A549 (cell line): ENCODE data around the gene DLG2. TPM values are rescaled to one million over a fixed set of nuclear protein-coding genes. Genes with fewer than 3 reads are reported as not detected.

Source experiments
- ATAC-seq, 2 experiments: fragments of 200-7000 bp in 1 of 2; fragments of >200 bp in 1 of 2; cut with Nextera tagmentation in 1 of 2; cut with Tn5 transposase in 1 of 2; 3 replicates each; pipeline versions ENCODE4 v1.8.0 to v1.9.1; 2018 to 2020; ENCODE audit warnings: mild to moderate bottlenecking in 1 of 2, moderate library complexity in 1 of 2
- CTCF ChIA-PET: fragments of 300-600 bp; sonication (Branson Sonifier 250); formaldehyde crosslinking; extraction: SDS; loops from one replicate; lab custom pipeline; 2021; ENCODE audit warnings: antibody characterized with exemption, inconsistent platforms; lab: Yijun Ruan, JAX
- POLR2A ChIA-PET: fragments of 350-600 bp; formaldehyde crosslinking; extraction: SDS; loops from one replicate; lab custom pipeline; 2021; ENCODE audit warnings: antibody characterized with exemption, inconsistent platforms; lab: Yijun Ruan, JAX
- DNase-seq, 2 experiments: peaks; one replicate each; pipeline versions ENCODE4 v3.0.0 to v3.0.0-alpha.2; 2011 to 2016; ENCODE audit warnings: low read depth in 1 of 2, low spot score in 1 of 2
- FAIRE-seq: peaks from 2 replicates; lab custom pipeline; 2011; peaks lifted over from hg19 to GRCh38; lab: Jason Lieb, UNC
- H3K27ac ChIP-seq, 2 experiments: fragments of >200 bp; sonication (Bioruptor Twin); formaldehyde crosslinking; 3 replicates each; pipeline ENCODE4 v1.5.1; 2016 to 2017
- H3K4me1 ChIP-seq: fragments of >200 bp; sonication (Bioruptor Twin); formaldehyde crosslinking; 3 replicates; pipeline ENCODE4 v1.6.1; 2016
- H3K4me2 ChIP-seq: fragments of >200 bp; sonication (Bioruptor Twin); formaldehyde crosslinking; 3 replicates; pipeline ENCODE4 v1.6.1; 2016
- H3K4me3 ChIP-seq: fragments of >200 bp; sonication (Bioruptor Twin); formaldehyde crosslinking; 3 replicates; pipeline ENCODE4 v1.5.1; 2016
- H3K9me3 ChIP-seq: fragments of >200 bp; sonication (Bioruptor Twin); formaldehyde crosslinking; 3 replicates; pipeline ENCODE4 v1.6.1; 2016
- CBX2 ChIP-seq: fragments of 200-600 bp; sonication (generic); IDR thresholded peaks from 2 replicates; pipeline ENCODE4 v1.6.1; 2016; ENCODE audit warnings: low read depth, mild to moderate bottlenecking, borderline replicate concordance
- CHD4 ChIP-seq: fragments of 200-600 bp; sonication (generic); IDR thresholded peaks from 2 replicates; pipeline ENCODE4 v1.6.1; 2016; ENCODE audit warnings: antibody characterized with exemption, mild to moderate bottlenecking, borderline replicate concordance
- EHMT2 ChIP-seq: fragments of 200-600 bp; sonication (generic); IDR thresholded peaks from 2 replicates; pipeline ENCODE4 v1.6.1; 2016; ENCODE audit warnings: antibody characterized with exemption, low read depth, mild to moderate bottlenecking, moderate library complexity
- EP300 ChIP-seq, 2 experiments: fragments of >200 bp; sonication (Bioruptor Twin); formaldehyde crosslinking; IDR thresholded peaks; 2 replicates in 1 of 2; 3 replicates in 1 of 2; pipeline ENCODE4 v1.6.1; 2016 to 2017
- ESRRA ChIP-seq: fragments of 150-350 bp; IDR thresholded peaks from 2 replicates; pipeline ENCODE4 v1.6.1; 2014; ENCODE audit warnings: mild to moderate bottlenecking, low read length, borderline replicate concordance
- FOSL2 ChIP-seq, 2 experiments: fragments of 450-650 bp in 1 of 2; fragments of >200 bp in 1 of 2; sonication (Bioruptor Twin) in 1 of 2; formaldehyde crosslinking; IDR thresholded peaks; 2 replicates each; pipeline versions ENCODE4 v1.5.0 to v1.6.1; 2016 to 2020; ENCODE audit warnings: mild to moderate bottlenecking in 1 of 2, moderate library complexity in 1 of 2
- FOXS1 ChIP-seq: fragments of 250-450 bp; sonication (Bioruptor Pico); IDR thresholded peaks from 2 replicates; pipeline ENCODE4 v1.5.0; 2020; ENCODE audit warnings: mild to moderate bottlenecking, moderate library complexity
- HDAC2 ChIP-seq: fragments of 200-600 bp; sonication (generic); IDR thresholded peaks from 2 replicates; pipeline ENCODE4 v1.6.1; 2016
- HEYL ChIP-seq: fragments of 250-450 bp; sonication (Bioruptor Pico); IDR thresholded peaks from 2 replicates; pipeline ENCODE4 v1.8.0; 2021; ENCODE audit warnings: mild to moderate bottlenecking, moderate library complexity
- HOXA7 ChIP-seq: fragments of 250-450 bp; sonication (Bioruptor Pico); IDR thresholded peaks from 2 replicates; pipeline ENCODE4 v1.5.0; 2020; ENCODE audit warnings: mild to moderate bottlenecking, moderate library complexity
- KDM1A ChIP-seq: fragments of 200-600 bp; sonication (generic); IDR thresholded peaks from 2 replicates; pipeline ENCODE4 v1.6.1; 2016; ENCODE audit warnings: low read depth, mild to moderate bottlenecking
- MAFK ChIP-seq: fragments of 450-650 bp; IDR thresholded peaks from 2 replicates; pipeline ENCODE4 v1.6.1; 2014; ENCODE audit not compliant: partially characterized antibody
- NFE2L2 ChIP-seq: fragments of 150-350 bp; conservative IDR thresholded peaks from 2 replicates; pipeline ENCODE4 v1.6.1; 2014; ENCODE audit warnings: low read length
- NPAS2 ChIP-seq: fragments of 250-450 bp; sonication (Bioruptor Pico); IDR thresholded peaks from 2 replicates; pipeline ENCODE4 v1.8.0; 2022; ENCODE audit warnings: mild to moderate bottlenecking, moderate library complexity, borderline replicate concordance
- POLR2A ChIP-seq: IDR thresholded peaks from 2 replicates; pipeline ENCODE4 v1.6.1; 2012; ENCODE audit warnings: mild to moderate bottlenecking, low read length
- POLR2AphosphoS2 ChIP-seq: conservative IDR thresholded peaks from 2 replicates; pipeline ENCODE4 v1.6.1; 2012; ENCODE audit warnings: low read length, improper control_type of control experiment, inconsistent platforms
- RAD21 ChIP-seq, 2 experiments: fragments of >200 bp in 1 of 2; sonication (Bioruptor Twin) in 1 of 2; formaldehyde crosslinking in 1 of 2; IDR thresholded peaks in 1 of 2; conservative IDR thresholded peaks in 1 of 2; 2 replicates in 1 of 2; 3 replicates in 1 of 2; pipeline ENCODE4 v1.6.1; 2012 to 2018; ENCODE audit warnings: inconsistent platforms in 1 of 2
- RARB ChIP-seq: fragments of 250-450 bp; sonication (Bioruptor Pico); IDR thresholded peaks from 2 replicates; pipeline ENCODE4 v1.8.0; 2021; ENCODE audit warnings: mild to moderate bottlenecking, moderate library complexity
- RCOR1 ChIP-seq: fragments of 150-350 bp; IDR thresholded peaks from 2 replicates; pipeline ENCODE4 v1.6.1; 2014; ENCODE audit warnings: antibody characterized with exemption, low read length, low read depth
- RFX5 ChIP-seq: fragments of 450-650 bp; IDR thresholded peaks from 2 replicates; pipeline ENCODE4 v1.7.1; 2014; ENCODE audit warnings: antibody characterized with exemption, mild to moderate bottlenecking, moderate library complexity
- RNF2 ChIP-seq: fragments of 200-600 bp; sonication (generic); IDR thresholded peaks from 2 replicates; pipeline ENCODE4 v1.6.1; 2016; ENCODE audit warnings: low read depth, mild to moderate bottlenecking, antibody characterized with exemption, moderate library complexity, borderline replicate concordance
- TP53 ChIP-seq: fragments of 250-450 bp; sonication (Bioruptor Pico); IDR thresholded peaks from 2 replicates; pipeline ENCODE4 v1.5.0; 2021; ENCODE audit warnings: mild to moderate bottlenecking, moderate library complexity
- ZFP36 ChIP-seq: fragments of 450-650 bp; IDR thresholded peaks from 2 replicates; pipeline ENCODE4 v1.6.1; 2014; ENCODE audit warnings: borderline replicate concordance; ENCODE audit not compliant: partially characterized antibody
- WGBS: methylation state at CpG from one replicate; pipeline ENCODE4 v1.1.6; 2017; ENCODE audit errors: missing lambda C conversion rate; 5-methylcytosine and 5-hydroxymethylcytosine counted together
- polyA plus RNA-seq, 4 experiments: library from polyadenylated mRNA; depleted of rRNA in 3 of 4; stranded (reverse); fragments of >200 nt; fragmentation: RNase III in 1 of 4; extraction: RNeasy Plus Mini Kit Qiagen cat#74134 plus additional on column Dnase treatment in 1 of 4; gene quantifications; 2 replicates in 3 of 4; 3 replicates in 1 of 4; pipeline ENCODE4 v1.2.3, GENCODE V29; 2011 to 2017
- TF ChIP-seq, protein P1 (sequence below): fragments of 200-600 bp; sonication (generic); IDR thresholded peaks from 2 replicates; pipeline ENCODE4 v1.6.1; 2016; ENCODE audit warnings: antibody characterized with exemption, mild to moderate bottlenecking, moderate library complexity
- TF ChIP-seq, protein P2 (sequence below): fragments of 150-350 bp; IDR thresholded peaks from 2 replicates; pipeline ENCODE4 v1.6.1; 2014; ENCODE audit warnings: low read depth, mild to moderate bottlenecking, low read length
- TF ChIP-seq, protein P3 (sequence below): fragments of 250-450 bp; sonication (Bioruptor Pico); IDR thresholded peaks from 2 replicates; pipeline ENCODE4 v1.5.0; 2020; ENCODE audit warnings: low read depth, mild to moderate bottlenecking, moderate library complexity
- TF ChIP-seq, protein P4 (sequence below): fragments of 250-450 bp; sonication (Bioruptor Pico); IDR thresholded peaks from 2 replicates; pipeline ENCODE4 v1.5.0; 2021; ENCODE audit warnings: mild to moderate bottlenecking, moderate library complexity, borderline replicate concordance
- TF ChIP-seq, protein P5 (sequence below): fragments of >200 bp; sonication (Bioruptor Twin); formaldehyde crosslinking; IDR thresholded peaks from 3 replicates; pipeline ENCODE4 v1.6.1; 2016

Gene DLG2
- polyA plus RNA-seq, 2 of the 4 experiments (the other 2 are of a cell fraction) = 0.26 to 0.79 TPM

DNA sequence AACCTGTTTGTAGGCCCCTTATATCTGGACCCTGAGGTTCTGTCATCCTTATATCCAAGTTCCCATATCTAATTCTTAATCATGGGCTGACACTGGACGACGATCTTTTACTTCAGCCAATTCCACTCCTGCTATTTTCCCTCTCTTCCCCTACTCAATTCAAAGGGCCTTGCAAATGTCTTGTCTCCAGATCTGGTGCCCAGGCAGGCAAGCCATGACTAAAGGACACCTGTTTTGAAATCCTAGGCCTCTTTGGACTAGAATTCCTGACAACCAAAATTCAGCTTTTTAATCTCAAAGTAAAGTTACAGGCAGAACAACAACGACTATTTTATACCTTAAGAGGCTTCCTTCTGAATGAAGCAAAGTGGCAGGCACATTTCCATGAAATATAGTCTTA lies 963.4 kb downstream of the DLG2 start:
- 19% methylated on average over 3 of the region's 3 CpGs for WGBS
- ChIA-PET POLR2A (no interaction called here), CTCF (no interaction called here)
- FAIRE-seq (no peak), DNase-seq (no peak), ATAC-seq (no peak)
- TF ChIP-seq ESRRA (no peak), CHD4 (no peak), RFX5 (no peak), MAFK (no peak), NPAS2 (CRISPR knock-in tag) (no peak), HEYL (CRISPR knock-in tag) (no peak), HDAC2 (no peak), ZFP36 (no peak), CBX2 (no peak), POLR2A (no peak), HOXA7 (CRISPR knock-in tag) (no peak), FOXS1 (CRISPR knock-in tag) (no peak), NFE2L2 (no peak), KDM1A (no peak), FOSL2 (IDR thresholded peaks at IDR 0.05) (no peak), FOSL2 (CRISPR knock-in tag; IDR thresholded peaks at IDR 0.05) (no peak), RARB (no peak), RNF2 (no peak), POLR2AphosphoS2 (no peak)
- TF ChIP-seq, protein P1, sequence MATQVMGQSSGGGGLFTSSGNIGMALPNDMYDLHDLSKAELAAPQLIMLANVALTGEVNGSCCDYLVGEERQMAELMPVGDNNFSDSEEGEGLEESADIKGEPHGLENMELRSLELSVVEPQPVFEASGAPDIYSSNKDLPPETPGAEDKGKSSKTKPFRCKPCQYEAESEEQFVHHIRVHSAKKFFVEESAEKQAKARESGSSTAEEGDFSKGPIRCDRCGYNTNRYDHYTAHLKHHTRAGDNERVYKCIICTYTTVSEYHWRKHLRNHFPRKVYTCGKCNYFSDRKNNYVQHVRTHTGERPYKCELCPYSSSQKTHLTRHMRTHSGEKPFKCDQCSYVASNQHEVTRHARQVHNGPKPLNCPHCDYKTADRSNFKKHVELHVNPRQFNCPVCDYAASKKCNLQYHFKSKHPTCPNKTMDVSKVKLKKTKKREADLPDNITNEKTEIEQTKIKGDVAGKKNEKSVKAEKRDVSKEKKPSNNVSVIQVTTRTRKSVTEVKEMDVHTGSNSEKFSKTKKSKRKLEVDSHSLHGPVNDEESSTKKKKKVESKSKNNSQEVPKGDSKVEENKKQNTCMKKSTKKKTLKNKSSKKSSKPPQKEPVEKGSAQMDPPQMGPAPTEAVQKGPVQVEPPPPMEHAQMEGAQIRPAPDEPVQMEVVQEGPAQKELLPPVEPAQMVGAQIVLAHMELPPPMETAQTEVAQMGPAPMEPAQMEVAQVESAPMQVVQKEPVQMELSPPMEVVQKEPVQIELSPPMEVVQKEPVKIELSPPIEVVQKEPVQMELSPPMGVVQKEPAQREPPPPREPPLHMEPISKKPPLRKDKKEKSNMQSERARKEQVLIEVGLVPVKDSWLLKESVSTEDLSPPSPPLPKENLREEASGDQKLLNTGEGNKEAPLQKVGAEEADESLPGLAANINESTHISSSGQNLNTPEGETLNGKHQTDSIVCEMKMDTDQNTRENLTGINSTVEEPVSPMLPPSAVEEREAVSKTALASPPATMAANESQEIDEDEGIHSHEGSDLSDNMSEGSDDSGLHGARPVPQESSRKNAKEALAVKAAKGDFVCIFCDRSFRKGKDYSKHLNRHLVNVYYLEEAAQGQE = no peak
- TF ChIP-seq, protein P2, sequence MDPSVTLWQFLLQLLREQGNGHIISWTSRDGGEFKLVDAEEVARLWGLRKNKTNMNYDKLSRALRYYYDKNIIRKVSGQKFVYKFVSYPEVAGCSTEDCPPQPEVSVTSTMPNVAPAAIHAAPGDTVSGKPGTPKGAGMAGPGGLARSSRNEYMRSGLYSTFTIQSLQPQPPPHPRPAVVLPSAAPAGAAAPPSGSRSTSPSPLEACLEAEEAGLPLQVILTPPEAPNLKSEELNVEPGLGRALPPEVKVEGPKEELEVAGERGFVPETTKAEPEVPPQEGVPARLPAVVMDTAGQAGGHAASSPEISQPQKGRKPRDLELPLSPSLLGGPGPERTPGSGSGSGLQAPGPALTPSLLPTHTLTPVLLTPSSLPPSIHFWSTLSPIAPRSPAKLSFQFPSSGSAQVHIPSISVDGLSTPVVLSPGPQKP = no peak
- no peak overlapping the region for H3K27ac ChIP-seq
- H3K4me3 ChIP-seq = no peak overlapping the region
- H3K4me1 ChIP-seq = no peaks in the 10 kb centered on the region
- H3K9me3 ChIP-seq = no peaks in the 10 kb centered on the region
- no peak overlapping the region for H3K4me2 ChIP-seq

DNA sequence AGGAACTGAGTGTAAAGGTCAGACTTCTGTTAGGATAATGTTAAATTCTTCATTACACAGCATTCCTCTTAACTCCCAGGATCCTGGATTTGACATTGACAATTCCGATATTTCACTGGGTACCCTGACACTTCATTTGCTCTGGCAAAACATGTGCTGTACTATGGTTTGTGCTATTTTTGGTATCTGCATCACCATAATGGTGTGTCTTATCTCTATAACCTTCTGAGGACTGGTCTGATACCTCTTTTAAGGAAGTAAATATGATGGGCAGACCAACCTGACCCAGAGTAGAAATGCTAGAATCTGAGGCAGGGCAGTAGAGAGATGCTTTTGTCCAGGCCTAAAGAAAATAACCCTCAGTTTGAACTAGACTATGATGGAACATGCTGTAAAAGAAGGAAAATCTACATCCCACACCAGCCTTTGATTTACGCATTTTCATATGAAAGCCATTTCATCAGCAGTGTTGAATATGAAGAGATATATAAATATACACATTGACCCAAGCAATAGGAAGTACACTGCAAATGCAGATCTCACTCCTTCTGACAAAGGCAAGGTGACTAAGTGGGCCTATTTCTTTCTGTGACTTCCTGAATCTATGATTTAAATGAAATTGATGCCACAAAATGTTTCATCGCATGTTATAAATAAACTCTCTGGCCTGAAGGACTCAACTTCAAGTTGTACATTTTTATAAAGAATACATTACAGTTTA lies 966.7 kb downstream of the DLG2 start:
- H3K4me3 ChIP-seq = no peak overlapping the region
- POLR2A ChIA-PET = no interaction called here
- FAIRE-seq = no peak
- no peak overlapping the region for H3K4me2 ChIP-seq
- no peaks in the 10 kb centered on the region for H3K4me1 ChIP-seq
- CTCF ChIA-PET = no interaction called here
- WGBS = 73% methylated on average over 3 of the region's 3 CpGs
- no peak for ATAC-seq
- no peak overlapping the region for H3K27ac ChIP-seq
- DNase-seq = no peak
- H3K9me3 ChIP-seq = no peaks in the 10 kb centered on the region
- TF ChIP-seq, protein P3, sequence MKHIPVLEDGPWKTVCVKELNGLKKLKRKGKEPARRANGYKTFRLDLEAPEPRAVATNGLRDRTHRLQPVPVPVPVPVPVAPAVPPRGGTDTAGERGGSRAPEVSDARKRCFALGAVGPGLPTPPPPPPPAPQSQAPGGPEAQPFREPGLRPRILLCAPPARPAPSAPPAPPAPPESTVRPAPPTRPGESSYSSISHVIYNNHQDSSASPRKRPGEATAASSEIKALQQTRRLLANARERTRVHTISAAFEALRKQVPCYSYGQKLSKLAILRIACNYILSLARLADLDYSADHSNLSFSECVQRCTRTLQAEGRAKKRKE = no peak
- TF ChIP-seq RAD21 (conservative IDR thresholded peaks at IDR 0.05 in 1 of 2, IDR thresholded peaks at IDR 0.05 in 1 of 2) (no peak), CBX2 (no peak), HEYL (CRISPR knock-in tag) (no peak), EHMT2 (no peak), TP53 (CRISPR knock-in tag) (no peak), CHD4 (no peak), RCOR1 (no peak), EP300 (IDR thresholded peaks at IDR 0.05) (no peak)
- TF ChIP-seq, protein P4, sequence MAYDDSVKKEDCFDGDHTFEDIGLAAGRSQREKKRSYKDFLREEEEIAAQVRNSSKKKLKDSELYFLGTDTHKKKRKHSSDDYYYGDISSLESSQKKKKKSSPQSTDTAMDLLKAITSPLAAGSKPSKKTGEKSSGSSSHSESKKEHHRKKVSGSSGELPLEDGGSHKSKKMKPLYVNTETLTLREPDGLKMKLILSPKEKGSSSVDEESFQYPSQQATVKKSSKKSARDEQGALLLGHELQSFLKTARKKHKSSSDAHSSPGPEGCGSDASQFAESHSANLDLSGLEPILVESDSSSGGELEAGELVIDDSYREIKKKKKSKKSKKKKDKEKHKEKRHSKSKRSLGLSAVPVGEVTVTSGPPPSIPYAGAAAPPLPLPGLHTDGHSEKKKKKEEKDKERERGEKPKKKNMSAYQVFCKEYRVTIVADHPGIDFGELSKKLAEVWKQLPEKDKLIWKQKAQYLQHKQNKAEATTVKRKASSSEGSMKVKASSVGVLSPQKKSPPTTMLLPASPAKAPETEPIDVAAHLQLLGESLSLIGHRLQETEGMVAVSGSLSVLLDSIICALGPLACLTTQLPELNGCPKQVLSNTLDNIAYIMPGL (CRISPR knock-in tag) = no peak
- TF ChIP-seq, protein P5, sequence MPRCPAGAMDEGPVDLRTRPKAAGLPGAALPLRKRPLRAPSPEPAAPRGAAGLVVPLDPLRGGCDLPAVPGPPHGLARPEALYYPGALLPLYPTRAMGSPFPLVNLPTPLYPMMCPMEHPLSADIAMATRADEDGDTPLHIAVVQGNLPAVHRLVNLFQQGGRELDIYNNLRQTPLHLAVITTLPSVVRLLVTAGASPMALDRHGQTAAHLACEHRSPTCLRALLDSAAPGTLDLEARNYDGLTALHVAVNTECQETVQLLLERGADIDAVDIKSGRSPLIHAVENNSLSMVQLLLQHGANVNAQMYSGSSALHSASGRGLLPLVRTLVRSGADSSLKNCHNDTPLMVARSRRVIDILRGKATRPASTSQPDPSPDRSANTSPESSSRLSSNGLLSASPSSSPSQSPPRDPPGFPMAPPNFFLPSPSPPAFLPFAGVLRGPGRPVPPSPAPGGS = no peak
